Glomerular visceral epithelial cell (primary cell): ENCODE data around the gene UBE2F.

Source experiments
- DNase-seq: peaks from one replicate; pipeline ENCODE4 v3.0.0-alpha.2; 2016; ENCODE audit errors: extremely low spot score

The UBE2F gene

DNA sequence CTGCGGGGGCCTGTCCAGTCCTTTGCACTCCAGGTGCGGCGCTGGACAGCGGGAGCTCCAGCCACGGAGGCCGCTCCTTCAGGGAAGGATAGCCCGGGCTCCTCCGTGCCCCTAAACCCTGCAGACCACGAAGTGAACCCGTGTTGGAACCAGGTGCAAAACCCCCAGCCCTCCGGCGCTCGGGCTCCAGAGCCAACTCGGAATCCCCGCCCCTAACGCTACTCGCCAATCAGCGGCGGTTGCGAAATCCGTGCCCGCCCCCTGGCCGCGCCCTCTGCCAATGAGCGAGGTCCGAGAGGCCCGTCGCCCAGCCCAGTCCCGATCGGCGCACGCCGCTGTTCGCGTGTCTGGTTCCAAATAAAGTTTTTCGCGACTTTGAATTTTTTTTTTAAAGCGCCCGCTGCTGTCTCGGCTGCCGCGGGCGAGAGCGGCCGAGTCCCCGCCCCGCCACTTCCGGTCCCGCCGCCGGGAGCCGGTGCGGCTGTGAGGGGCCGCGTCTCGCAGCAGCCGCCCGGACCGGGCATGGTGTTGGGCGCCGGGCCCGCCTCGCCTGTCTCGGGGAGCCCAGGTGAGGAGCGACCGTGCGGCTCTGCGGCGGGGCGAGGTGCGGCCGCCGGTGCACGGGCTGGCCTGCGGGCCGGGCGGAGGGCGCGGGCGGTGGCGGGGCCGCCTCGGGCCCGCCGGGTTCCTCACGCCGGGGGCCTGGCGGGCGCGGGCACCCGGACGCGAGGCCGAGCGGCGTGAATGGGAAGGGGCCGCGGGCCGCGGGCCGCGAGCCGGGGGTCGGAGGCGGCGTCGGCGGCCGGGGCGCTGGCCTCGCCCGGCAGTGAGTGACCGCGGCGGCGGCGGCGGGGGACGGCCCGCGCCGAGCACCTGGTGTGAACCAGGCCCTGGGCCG, at the start of gene UBE2F:
Gene UBE2F (plus strand): TSS at position 450 of the 898 bp plus-strand sequence. CDS start 6,094 bp downstream, outside the sequence.
- DNase-seq, result peak; percentile 97

DNA sequence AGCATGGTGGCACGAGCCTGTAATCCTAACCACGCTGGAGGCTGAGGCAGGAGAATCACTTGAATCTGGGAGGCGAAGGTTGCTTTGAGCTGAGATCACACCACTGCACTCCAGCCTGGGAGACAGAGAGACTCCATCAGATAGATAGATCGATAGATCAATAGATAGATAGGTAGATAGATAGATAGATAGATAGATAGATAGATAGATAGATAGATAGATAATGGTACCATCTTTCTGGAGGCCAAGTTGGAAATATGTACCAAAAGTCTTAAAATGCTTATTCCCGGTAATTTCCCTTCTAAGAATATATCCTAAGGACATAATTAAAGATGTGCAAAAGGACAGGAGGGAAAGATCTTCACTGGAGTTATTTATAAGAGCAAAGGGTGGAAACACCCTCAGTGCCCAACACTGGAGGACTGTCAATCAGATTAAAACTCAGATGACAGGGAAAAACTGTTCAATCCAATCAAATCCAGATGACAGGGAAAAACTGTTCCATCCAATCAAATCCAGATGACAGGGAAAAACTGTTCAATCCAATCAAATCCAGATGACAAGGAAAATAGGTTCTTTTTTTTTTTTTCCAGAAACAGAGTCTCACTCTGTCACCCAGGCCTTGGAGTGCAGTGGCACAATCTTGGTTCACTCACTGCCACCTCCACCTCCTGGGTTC, 49.0 kb upstream of the UBE2F start:
- DNase-seq, result no peak

- no peak for DNase-seq
Observed at GRCh38 chr2:237919593-237919992, 47.2 kb upstream of the UBE2F start.

GRCh38 chr2:237920673-237921072, 46.1 kb upstream of the UBE2F start:
- DNase-seq, result no peak

DNA sequence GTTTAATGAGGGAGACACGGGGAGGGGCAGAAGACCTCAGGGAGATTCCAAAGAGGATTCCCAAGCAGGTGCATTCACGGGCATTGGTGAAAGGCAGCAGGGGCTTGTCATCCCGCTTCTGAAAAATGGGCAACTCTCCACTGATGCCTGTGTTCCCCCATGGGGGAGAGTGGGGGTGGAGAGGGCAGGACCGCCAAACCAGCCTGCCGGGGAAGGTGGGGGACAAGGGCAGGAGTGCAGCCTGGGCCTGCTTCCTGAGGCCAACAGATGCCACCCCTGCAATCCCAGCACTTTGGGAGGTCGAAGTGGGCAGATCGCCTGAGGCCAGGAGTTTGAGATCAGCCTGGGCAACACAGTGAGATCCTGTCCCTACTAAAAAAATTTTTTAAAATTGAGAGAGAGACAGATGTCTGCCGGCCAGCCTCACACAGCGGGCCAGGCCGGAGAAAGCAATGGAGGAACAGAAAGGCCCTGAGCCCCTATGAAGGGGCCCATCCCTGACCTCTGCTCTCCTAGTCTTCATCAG, 44.8 kb upstream of the UBE2F start:
- DNase-seq, result no peak

DNA sequence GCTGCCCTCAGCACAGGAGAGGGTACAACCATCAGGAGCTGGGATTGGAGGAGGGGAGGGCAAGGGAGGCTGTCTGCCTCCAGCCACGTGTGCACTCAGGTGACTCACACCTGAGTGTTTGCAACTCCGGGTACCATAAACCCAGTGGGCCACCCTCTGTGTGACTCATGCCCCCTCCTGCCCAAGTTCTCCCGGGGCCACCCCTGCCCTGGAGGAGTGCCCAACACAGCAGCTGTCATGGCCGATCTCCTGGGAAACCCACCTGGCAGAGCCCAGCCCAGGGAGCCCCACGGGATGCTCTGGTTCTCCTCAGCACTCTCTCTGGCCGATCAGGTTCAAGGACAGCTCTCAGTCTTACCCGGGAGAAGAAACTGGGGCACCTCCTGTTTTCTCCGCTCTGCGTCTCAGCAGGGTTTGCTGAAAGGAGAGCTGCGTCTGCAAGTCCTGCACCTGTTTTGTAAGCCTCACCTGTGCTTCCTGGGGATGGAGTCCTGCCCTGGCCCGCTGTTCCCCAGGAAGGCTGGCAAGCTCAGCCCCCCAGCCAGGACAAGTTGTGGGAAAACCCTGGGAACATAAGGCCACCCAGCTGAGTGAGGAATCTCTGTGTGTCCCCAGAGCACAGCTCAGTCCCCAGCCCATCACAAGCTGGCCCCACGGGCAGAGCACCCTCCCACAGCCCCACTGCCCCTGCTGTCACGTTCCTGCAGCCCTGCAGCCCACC, 44.0 kb upstream of the UBE2F start:
- DNase-seq, result peak; percentile 39

- peak; percentile 72 for DNase-seq
Observed at GRCh38 chr2:237923481-237924163, 43.2 kb upstream of the UBE2F start.

- DNase-seq, result no peak
Observed at GRCh38 chr2:237924164-237924534, 42.7 kb upstream of the UBE2F start.

- no peak for DNase-seq
Observed at GRCh38 chr2:237927135-237927534, 39.7 kb upstream of the UBE2F start.

GRCh38 chr2:237927986-237928385, 38.8 kb upstream of the UBE2F start:
- no peak for DNase-seq

GRCh38 chr2:237929979-237930378, 36.8 kb upstream of the UBE2F start:
- no peak for DNase-seq

DNA sequence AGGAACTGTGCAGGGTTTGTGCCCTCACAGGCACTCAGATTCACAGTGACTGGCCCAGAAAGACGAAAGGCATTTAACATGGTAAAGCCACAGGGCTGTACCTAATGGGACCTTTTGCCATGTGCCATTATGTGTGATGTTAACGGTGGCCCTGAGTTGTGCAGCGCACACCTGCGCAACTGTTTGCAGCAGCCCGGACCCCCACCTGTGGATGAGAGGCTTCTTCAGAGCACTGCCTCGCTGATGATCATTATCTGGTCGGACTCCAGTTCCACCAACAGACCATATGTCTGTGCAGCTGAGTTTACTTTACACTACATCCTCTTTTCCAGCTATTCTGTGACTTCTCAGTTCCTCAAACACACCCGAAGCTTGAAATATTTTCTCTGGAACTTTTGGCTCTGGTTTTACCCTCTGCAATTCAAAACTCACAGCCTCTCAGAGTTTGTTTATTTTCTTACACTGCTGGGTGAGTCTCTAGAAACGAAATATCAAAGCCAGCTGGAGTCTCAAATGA, 35.6 kb upstream of the UBE2F start:
- no peak for DNase-seq

- DNase-seq, result no peak
Observed at GRCh38 chr2:237932731-237933131, 34.1 kb upstream of the UBE2F start.

GRCh38 chr2:237934186-237934585, 32.6 kb upstream of the UBE2F start:
- DNase-seq, result no peak

- DNase-seq, result no peak
Observed at GRCh38 chr2:237935740-237936452, 30.9 kb upstream of the UBE2F start.

GRCh38 chr2:237939251-237939650, 27.6 kb upstream of the UBE2F start:
- DNase-seq, result no peak

- DNase-seq, result no peak
Observed at GRCh38 chr2:237940828-237941227, 26.0 kb upstream of the UBE2F start.

GRCh38 chr2:237941239-237941638, 25.6 kb upstream of the UBE2F start:
- DNase-seq, result no peak

DNA sequence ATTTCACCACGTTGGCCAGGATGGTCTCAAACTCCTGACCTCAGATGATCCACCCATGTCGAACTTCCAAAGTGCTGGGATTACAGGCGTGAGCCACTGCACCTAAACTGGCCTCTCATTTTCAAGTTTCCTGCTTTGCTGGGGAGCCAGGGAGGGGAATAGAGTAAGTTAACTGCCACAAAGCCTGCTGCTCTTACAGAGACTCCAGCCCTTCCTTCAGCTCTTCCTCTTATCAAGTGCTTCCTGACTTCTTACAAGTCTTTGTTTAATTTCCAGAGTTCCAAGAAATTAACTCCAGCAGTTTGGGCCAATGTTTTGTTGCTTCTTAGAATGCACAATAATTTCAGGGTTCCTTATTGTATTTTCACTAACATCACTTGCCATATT, 24.3 kb upstream of the UBE2F start:
- DNase-seq, result no peak

DNA sequence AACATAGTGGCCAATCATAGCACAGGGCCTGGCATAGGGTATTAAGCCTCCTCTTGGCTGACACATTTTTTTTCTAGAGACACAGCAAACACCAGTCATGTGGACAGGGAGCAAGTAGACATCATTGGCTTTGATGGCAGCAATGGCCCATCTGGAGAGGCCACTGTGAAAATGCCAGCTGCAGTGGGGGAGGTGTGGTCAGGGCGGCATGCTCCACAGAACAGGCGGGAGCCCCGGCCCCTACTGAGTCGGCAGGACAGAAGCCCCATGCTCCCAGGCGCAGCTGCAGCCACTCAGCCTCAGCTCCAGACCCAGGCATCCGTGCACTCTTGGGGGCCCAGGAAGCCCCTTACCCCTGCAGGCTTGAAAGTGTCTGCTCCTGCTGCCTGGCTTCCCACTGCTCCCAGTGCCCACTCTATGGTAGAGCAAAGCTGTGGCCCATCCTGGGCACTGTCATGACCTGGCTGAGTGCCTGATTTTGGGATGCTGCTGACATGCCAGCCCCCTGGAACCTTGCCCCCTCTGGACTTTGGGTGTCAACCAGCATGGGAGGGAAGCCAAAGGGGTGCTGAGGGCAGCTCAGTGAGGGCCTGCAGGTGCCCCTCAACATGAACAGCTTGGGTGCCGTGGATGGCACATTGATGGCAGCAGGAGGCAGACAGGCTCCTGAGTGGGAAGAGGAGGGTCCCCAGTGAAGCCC, 23.3 kb upstream of the UBE2F start:
- DNase-seq, result no peak
